HEK293 (cell line): ENCODE results near the gene MAPRE3.

Source experiments
- CTCF ChIA-PET: fragments of 350-600 bp; formaldehyde crosslinking; extraction: SDS; loops from one replicate; lab custom pipeline; 2021; ENCODE audit warnings: antibody characterized with exemption; lab: Yijun Ruan, JAX
- POLR2A ChIA-PET: fragments of 300-600 bp; formaldehyde crosslinking; extraction: SDS; loops from one replicate; lab custom pipeline; 2020; ENCODE audit warnings: antibody characterized with exemption, inconsistent platforms; lab: Yijun Ruan, JAX
- H3K27ac ChIP-seq: fragments of 200-500 bp; sonication (Bioruptor generic); 2 replicates; pipeline ENCODE4 v1.5.1; 2014; ENCODE audit warnings: low read depth, low read length, control low read depth, inconsistent platforms; ENCODE audit errors: extremely low read depth
- H3K36me3 ChIP-seq, 2 experiments: fragments of 200-500 bp in 1 of 2; sonication (Bioruptor generic) in 1 of 2; 1 replicate in 1 of 2; 2 replicates in 1 of 2; pipeline ENCODE4 v1.5.1; 2014 to 2017; ENCODE audit warnings: inconsistent platforms in 2 of 2, low read length in 2 of 2; ENCODE audit not compliant: control insufficient read depth in 2 of 2, insufficient read depth in 1 of 2
- H3K4me1 ChIP-seq: fragments of 200-500 bp; sonication (Bioruptor generic); 2 replicates; pipeline ENCODE4 v1.5.1; 2014; ENCODE audit warnings: mild to moderate bottlenecking, low read length, inconsistent platforms; ENCODE audit not compliant: control insufficient read depth, insufficient read depth
- H3K4me3 ChIP-seq: 2 replicates; pipeline ENCODE4 v1.5.1; 2011; ENCODE audit warnings: low read depth, mild to moderate bottlenecking, control low read depth, low read length, moderate library complexity
- H3K9me3 ChIP-seq: fragments of 200-500 bp; sonication (Bioruptor generic); 2 replicates; pipeline ENCODE4 v1.5.1; 2014; ENCODE audit warnings: low read depth, low read length, inconsistent platforms; ENCODE audit not compliant: control insufficient read depth, insufficient read depth
- FEZF1 ChIP-seq: fragments of 450-650 bp; formaldehyde crosslinking; IDR thresholded peaks from 2 replicates; pipeline ENCODE4 v1.5.1; 2016; ENCODE audit warnings: missing biosample characterization, missing genetic modification characterization
- KLF16 ChIP-seq: fragments of 450-650 bp; formaldehyde crosslinking; IDR thresholded peaks from 2 replicates; pipeline ENCODE4 v1.5.1; 2017; ENCODE audit warnings: missing biosample characterization, missing genetic modification characterization
- KLF7 ChIP-seq: fragments of 450-650 bp; formaldehyde crosslinking; IDR thresholded peaks from 2 replicates; pipeline ENCODE4 v1.5.1; 2016; ENCODE audit warnings: missing biosample characterization, missing genetic modification characterization, borderline replicate concordance
- SCRT1 ChIP-seq: fragments of 450-650 bp; formaldehyde crosslinking; IDR thresholded peaks from 2 replicates; pipeline ENCODE4 v1.5.1; 2016; ENCODE audit warnings: missing biosample characterization, missing genetic modification characterization, borderline replicate concordance
- SETDB1 ChIP-seq: IDR thresholded peaks from one replicate; pipeline ENCODE4 v1.6.1; 2017; ENCODE audit warnings: mild to moderate bottlenecking, low read length, moderate library complexity, mixed read lengths; ENCODE audit not compliant: insufficient read length
- TRIM28 ChIP-seq: IDR thresholded peaks from 2 replicates; pipeline ENCODE4 v1.6.1; 2011; ENCODE audit warnings: low read length, control low read depth, borderline replicate concordance
- WT1 ChIP-seq: fragments of 450-650 bp; formaldehyde crosslinking; IDR thresholded peaks from 2 replicates; pipeline ENCODE4 v1.5.1; 2016; ENCODE audit warnings: missing biosample characterization, missing genetic modification characterization
- YY2 ChIP-seq: fragments of 450-650 bp; formaldehyde crosslinking; IDR thresholded peaks from 2 replicates; pipeline ENCODE4 v1.5.1; 2016; ENCODE audit warnings: missing biosample characterization, missing genetic modification characterization
- ZBTB8A ChIP-seq: fragments of 450-650 bp; formaldehyde crosslinking; IDR thresholded peaks from 2 replicates; pipeline ENCODE4 v1.5.1; 2016; ENCODE audit warnings: missing biosample characterization, missing genetic modification characterization
- ZFHX2 ChIP-seq: fragments of 450-650 bp; formaldehyde crosslinking; conservative IDR thresholded peaks from 2 replicates; pipeline ENCODE4 v1.5.1; 2016; ENCODE audit warnings: missing biosample characterization, missing genetic modification characterization
- ZIC2 ChIP-seq: fragments of 450-650 bp; formaldehyde crosslinking; IDR thresholded peaks from 2 replicates; pipeline ENCODE4 v1.5.1; 2016; ENCODE audit warnings: missing biosample characterization, missing genetic modification characterization
- ZNF121 ChIP-seq: fragments of 450-650 bp; formaldehyde crosslinking; IDR thresholded peaks from 2 replicates; pipeline ENCODE4 v1.5.1; 2016; ENCODE audit warnings: missing biosample characterization, missing genetic modification characterization
- ZNF155 ChIP-seq: fragments of 450-650 bp; formaldehyde crosslinking; IDR thresholded peaks from 2 replicates; pipeline ENCODE4 v1.5.1; 2016; ENCODE audit warnings: missing biosample characterization, missing genetic modification characterization
- ZNF24 ChIP-seq: fragments of 450-650 bp; formaldehyde crosslinking; IDR thresholded peaks from 2 replicates; pipeline ENCODE4 v1.5.1; 2016; ENCODE audit warnings: missing biosample characterization, missing genetic modification characterization
- ZNF266 ChIP-seq: fragments of 450-650 bp; formaldehyde crosslinking; IDR thresholded peaks from 2 replicates; pipeline ENCODE4 v1.5.1; 2016; ENCODE audit warnings: missing biosample characterization, missing genetic modification characterization, low read depth
- ZNF335 ChIP-seq: fragments of 450-650 bp; formaldehyde crosslinking; conservative IDR thresholded peaks from 2 replicates; pipeline ENCODE4 v1.5.1; 2016; ENCODE audit warnings: missing biosample characterization, missing genetic modification characterization
- ZNF423 ChIP-seq: fragments of 450-650 bp; formaldehyde crosslinking; IDR thresholded peaks from 2 replicates; pipeline ENCODE4 v1.5.1; 2016; ENCODE audit warnings: missing biosample characterization, missing genetic modification characterization
- ZNF426 ChIP-seq: fragments of 450-650 bp; formaldehyde crosslinking; IDR thresholded peaks from 2 replicates; pipeline ENCODE4 v1.5.1; 2017; ENCODE audit warnings: missing biosample characterization, missing genetic modification characterization, mild to moderate bottlenecking, inconsistent platforms, moderate library complexity
- ZNF433 ChIP-seq: fragments of 450-650 bp; formaldehyde crosslinking; IDR thresholded peaks from 2 replicates; pipeline ENCODE4 v1.5.1; 2016; ENCODE audit warnings: missing biosample characterization, missing genetic modification characterization, low read depth
- ZNF510 ChIP-seq: fragments of 450-650 bp; formaldehyde crosslinking; IDR thresholded peaks from 2 replicates; pipeline ENCODE4 v1.5.1; 2018; ENCODE audit warnings: mild to moderate bottlenecking, missing genetic modification characterization, missing biosample characterization; ENCODE audit not compliant: insufficient replicate concordance
- ZNF521 ChIP-seq: fragments of 450-650 bp; formaldehyde crosslinking; IDR thresholded peaks from 2 replicates; pipeline ENCODE4 v1.5.1; 2017; ENCODE audit warnings: missing biosample characterization, mild to moderate bottlenecking, missing genetic modification characterization
- ZNF529 ChIP-seq: fragments of 450-650 bp; formaldehyde crosslinking; IDR thresholded peaks from 2 replicates; pipeline ENCODE4 v1.5.1; 2017; ENCODE audit warnings: missing genetic modification characterization, missing biosample characterization; ENCODE audit not compliant: insufficient replicate concordance
- ZNF548 ChIP-seq: fragments of 450-650 bp; formaldehyde crosslinking; IDR thresholded peaks from 2 replicates; pipeline ENCODE4 v1.5.1; 2016; ENCODE audit warnings: missing biosample characterization, missing genetic modification characterization
- ZNF571 ChIP-seq: fragments of 450-650 bp; formaldehyde crosslinking; IDR thresholded peaks from 2 replicates; pipeline ENCODE4 v1.5.0; 2017; ENCODE audit warnings: missing biosample characterization, missing genetic modification characterization
- ZNF600 ChIP-seq: fragments of 450-650 bp; formaldehyde crosslinking; IDR thresholded peaks from 2 replicates; pipeline ENCODE4 v1.5.1; 2016; ENCODE audit warnings: missing biosample characterization, missing genetic modification characterization
- ZNF624 ChIP-seq: fragments of 450-650 bp; formaldehyde crosslinking; IDR thresholded peaks from 2 replicates; pipeline ENCODE4 v1.5.1; 2017; ENCODE audit warnings: missing biosample characterization, missing genetic modification characterization
- ZNF626 ChIP-seq: fragments of 450-650 bp; sonication (Bioruptor Pico); formaldehyde crosslinking; IDR thresholded peaks from 2 replicates; pipeline ENCODE4 v1.5.1; 2018; ENCODE audit warnings: missing biosample characterization, missing genetic modification characterization, inconsistent platforms
- ZNF830 ChIP-seq: fragments of 450-650 bp; IDR thresholded peaks from 2 replicates; pipeline ENCODE4 v1.5.0; 2018; ENCODE audit warnings: missing biosample characterization, missing genetic modification characterization, low read depth, mild to moderate bottlenecking, moderate library complexity
- ZSCAN16 ChIP-seq: fragments of 450-650 bp; formaldehyde crosslinking; IDR thresholded peaks from 2 replicates; pipeline ENCODE4 v1.5.1; 2016; ENCODE audit warnings: missing biosample characterization, missing genetic modification characterization
- TF ChIP-seq, protein P1 (sequence below): fragments of 450-650 bp; formaldehyde crosslinking; IDR thresholded peaks from 2 replicates; pipeline ENCODE4 v1.5.1; 2016; ENCODE audit warnings: missing biosample characterization, missing genetic modification characterization
- TF ChIP-seq, protein P2 (sequence below): fragments of 450-650 bp; formaldehyde crosslinking; IDR thresholded peaks from 2 replicates; pipeline ENCODE4 v1.5.1; 2016; ENCODE audit warnings: missing biosample characterization, missing genetic modification characterization, low read depth
- TF ChIP-seq, protein P3 (sequence below): fragments of 450-650 bp; formaldehyde crosslinking; IDR thresholded peaks from 2 replicates; pipeline ENCODE4 v1.5.1; 2016; ENCODE audit warnings: missing biosample characterization, missing genetic modification characterization
- TF ChIP-seq, protein P4 (sequence below): fragments of 450-650 bp; formaldehyde crosslinking; IDR thresholded peaks from 2 replicates; pipeline ENCODE4 v1.5.1; 2016; ENCODE audit warnings: missing biosample characterization, missing genetic modification characterization, borderline replicate concordance

The MAPRE3 gene

DNA sequence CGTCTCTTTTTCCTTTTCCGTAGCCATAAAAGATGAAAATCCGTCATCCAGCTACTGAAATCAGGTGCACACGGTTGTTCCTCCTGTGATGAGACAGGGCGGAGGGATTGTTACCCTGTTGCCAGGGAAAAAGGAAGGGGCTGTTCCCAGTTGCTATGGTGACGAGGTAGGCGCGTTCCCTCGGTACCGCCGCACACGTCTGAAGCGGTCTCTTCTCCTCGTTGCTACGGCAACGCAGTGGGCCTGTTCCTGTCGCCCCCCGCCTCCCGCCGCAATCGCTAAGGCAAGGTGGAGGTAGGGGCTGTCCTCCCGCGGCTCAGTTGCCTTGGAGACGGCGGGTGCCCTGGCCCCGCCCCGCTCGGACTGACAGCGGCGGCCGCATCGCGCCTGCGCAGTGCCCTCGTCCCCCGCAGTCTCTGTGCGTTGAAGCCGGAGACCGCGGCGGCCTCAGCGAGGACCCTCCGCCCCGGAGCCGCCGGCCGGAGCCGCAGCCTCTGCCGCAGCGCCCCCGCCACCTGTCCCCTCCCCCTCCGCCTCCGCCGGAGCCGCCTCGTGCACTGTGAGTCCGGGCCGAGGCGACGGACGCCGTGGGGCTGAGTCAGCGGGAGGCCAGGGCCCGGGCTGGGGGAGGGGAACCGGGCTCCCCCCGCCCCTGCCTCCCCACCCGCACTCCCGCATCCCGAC lies at the start of gene MAPRE3:
Gene MAPRE3 (plus strand): TSS at position 394 of the 684 bp plus-strand sequence. CDS start 51,582 bp downstream, outside the sequence.
- POLR2A ChIA-PET, result interaction anchor here (1.4 kb wide), 1 partner anchor 81 kb away, joined by 6 read pairs; the partner anchor contains the start of gene AGBL5
- no peak within 1 kb of the TSS for H3K27ac ChIP-seq
- peaks cover 8% of the 10 kb centered on the region; the same call in 1 of the 2 replicates for H3K4me1 ChIP-seq
- H3K36me3 ChIP-seq, result no peaks in the 10 kb centered on the region
- peak within 1 kb of the TSS; percentile 53 for H3K4me3 ChIP-seq
- CTCF ChIA-PET, result interaction anchor here (0.6 to 2.4 kb wide), 3 partner anchors 9 to 31 kb away, joined by 3 to 11 read pairs (median 5); no protein-coding TSS in a partner anchor
- no peaks in the 10 kb centered on the region for H3K9me3 ChIP-seq
- TF ChIP-seq, protein P1, sequence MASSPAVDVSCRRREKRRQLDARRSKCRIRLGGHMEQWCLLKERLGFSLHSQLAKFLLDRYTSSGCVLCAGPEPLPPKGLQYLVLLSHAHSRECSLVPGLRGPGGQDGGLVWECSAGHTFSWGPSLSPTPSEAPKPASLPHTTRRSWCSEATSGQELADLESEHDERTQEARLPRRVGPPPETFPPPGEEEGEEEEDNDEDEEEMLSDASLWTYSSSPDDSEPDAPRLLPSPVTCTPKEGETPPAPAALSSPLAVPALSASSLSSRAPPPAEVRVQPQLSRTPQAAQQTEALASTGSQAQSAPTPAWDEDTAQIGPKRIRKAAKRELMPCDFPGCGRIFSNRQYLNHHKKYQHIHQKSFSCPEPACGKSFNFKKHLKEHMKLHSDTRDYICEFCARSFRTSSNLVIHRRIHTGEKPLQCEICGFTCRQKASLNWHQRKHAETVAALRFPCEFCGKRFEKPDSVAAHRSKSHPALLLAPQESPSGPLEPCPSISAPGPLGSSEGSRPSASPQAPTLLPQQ (tag by site-specific recombination), result no peak
- no peak for TF ChIP-seq ZNF600 (tag by site-specific recombination)
- TF ChIP-seq ZNF626 (tag by site-specific recombination), result no peak
- TF ChIP-seq FEZF1, result no peak
- TF ChIP-seq KLF16, result no peak
- TF ChIP-seq, protein P2, sequence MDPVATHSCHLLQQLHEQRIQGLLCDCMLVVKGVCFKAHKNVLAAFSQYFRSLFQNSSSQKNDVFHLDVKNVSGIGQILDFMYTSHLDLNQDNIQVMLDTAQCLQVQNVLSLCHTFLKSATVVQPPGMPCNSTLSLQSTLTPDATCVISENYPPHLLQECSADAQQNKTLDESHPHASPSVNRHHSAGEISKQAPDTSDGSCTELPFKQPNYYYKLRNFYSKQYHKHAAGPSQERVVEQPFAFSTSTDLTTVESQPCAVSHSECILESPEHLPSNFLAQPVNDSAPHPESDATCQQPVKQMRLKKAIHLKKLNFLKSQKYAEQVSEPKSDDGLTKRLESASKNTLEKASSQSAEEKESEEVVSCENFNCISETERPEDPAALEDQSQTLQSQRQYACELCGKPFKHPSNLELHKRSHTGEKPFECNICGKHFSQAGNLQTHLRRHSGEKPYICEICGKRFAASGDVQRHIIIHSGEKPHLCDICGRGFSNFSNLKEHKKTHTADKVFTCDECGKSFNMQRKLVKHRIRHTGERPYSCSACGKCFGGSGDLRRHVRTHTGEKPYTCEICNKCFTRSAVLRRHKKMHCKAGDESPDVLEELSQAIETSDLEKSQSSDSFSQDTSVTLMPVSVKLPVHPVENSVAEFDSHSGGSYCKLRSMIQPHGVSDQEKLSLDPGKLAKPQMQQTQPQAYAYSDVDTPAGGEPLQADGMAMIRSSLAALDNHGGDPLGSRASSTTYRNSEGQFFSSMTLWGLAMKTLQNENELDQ (tag by site-specific recombination), result no peak
- no peak for TF ChIP-seq ZNF521 (tag by site-specific recombination)
- no peak for TF ChIP-seq ZNF830 (tag by site-specific recombination)
- TF ChIP-seq WT1 (tag by site-specific recombination), result no peak
- no peak for TF ChIP-seq ZNF529
- TF ChIP-seq ZSCAN16 (tag by site-specific recombination), result no peak
- no peak for TF ChIP-seq SETDB1
- no peak for TF ChIP-seq ZNF266 (tag by site-specific recombination)
- TF ChIP-seq YY2 (tag by site-specific recombination), result no peak
- TF ChIP-seq ZNF571, result no peak
- no peak for TF ChIP-seq ZNF548
- TF ChIP-seq, protein P3, sequence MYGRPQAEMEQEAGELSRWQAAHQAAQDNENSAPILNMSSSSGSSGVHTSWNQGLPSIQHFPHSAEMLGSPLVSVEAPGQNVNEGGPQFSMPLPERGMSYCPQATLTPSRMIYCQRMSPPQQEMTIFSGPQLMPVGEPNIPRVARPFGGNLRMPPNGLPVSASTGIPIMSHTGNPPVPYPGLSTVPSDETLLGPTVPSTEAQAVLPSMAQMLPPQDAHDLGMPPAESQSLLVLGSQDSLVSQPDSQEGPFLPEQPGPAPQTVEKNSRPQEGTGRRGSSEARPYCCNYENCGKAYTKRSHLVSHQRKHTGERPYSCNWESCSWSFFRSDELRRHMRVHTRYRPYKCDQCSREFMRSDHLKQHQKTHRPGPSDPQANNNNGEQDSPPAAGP (tag by site-specific recombination), result peak; percentile 50; the same call in 1 of the 2 replicates
- no peak for TF ChIP-seq SCRT1 (tag by site-specific recombination)
- TF ChIP-seq ZBTB8A (tag by site-specific recombination), result no peak
- peak; percentile 76 for TF ChIP-seq ZFHX2 (tag by site-specific recombination)
- no peak for TF ChIP-seq ZNF155
- no peak for TF ChIP-seq ZNF433
- no peak for TF ChIP-seq ZNF423 (tag by site-specific recombination)
- no peak for TF ChIP-seq ZNF624 (tag by site-specific recombination)
- no peak for TF ChIP-seq ZNF24 (tag by site-specific recombination)
- no peak for TF ChIP-seq TRIM28
- TF ChIP-seq, protein P4, sequence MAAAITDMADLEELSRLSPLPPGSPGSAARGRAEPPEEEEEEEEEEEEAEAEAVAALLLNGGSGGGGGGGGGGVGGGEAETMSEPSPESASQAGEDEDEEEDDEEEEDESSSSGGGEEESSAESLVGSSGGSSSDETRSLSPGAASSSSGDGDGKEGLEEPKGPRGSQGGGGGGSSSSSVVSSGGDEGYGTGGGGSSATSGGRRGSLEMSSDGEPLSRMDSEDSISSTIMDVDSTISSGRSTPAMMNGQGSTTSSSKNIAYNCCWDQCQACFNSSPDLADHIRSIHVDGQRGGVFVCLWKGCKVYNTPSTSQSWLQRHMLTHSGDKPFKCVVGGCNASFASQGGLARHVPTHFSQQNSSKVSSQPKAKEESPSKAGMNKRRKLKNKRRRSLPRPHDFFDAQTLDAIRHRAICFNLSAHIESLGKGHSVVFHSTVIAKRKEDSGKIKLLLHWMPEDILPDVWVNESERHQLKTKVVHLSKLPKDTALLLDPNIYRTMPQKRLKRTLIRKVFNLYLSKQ (tag by site-specific recombination), result no peak
- TF ChIP-seq ZNF335 (tag by site-specific recombination), result no peak; the same call in 1 of the 2 replicates
- no peak for TF ChIP-seq ZNF510 (tag by site-specific recombination)
- TF ChIP-seq ZNF121 (tag by site-specific recombination), result no peak
- no peak for TF ChIP-seq ZNF426
- TF ChIP-seq KLF7 (tag by site-specific recombination), result no peak
- TF ChIP-seq ZIC2 (tag by site-specific recombination), result no peak
